NCI-H526 (cell line): Measurements from ENCODE around the gene MEIOB.
A peak's percentile ranks its signal among the peaks of the same experiment; 100 is the strongest.
"Not testable (repeated sequence)": the region's sequence is repeated elsewhere in the genome, so short reads cannot be mapped to it uniquely, and the experiment has no call there.

Source experiments
- DNase-seq, 2 experiments: peaks; one replicate each; lab custom pipeline; 2025; lab: John Stamatoyannopoulos, UW

MEIOB gene

GRCh38 chr16:1815461-1815860 lies 56.5 kb downstream of the MEIOB start:
- DNase-seq = no peak

- peak; percentile 3 to 67 for DNase-seq
Observed at GRCh38 chr16:1812732-1813163, 59.2 kb downstream of the MEIOB start.

GRCh38 chr16:1810536-1810935 lies 61.4 kb downstream of the MEIOB start:
- DNase-seq = no peak

- DNase-seq = no peak
Observed at GRCh38 chr16:1810106-1810505, 61.9 kb downstream of the MEIOB start.

GRCh38 chr16:1809281-1809801 lies 62.6 kb downstream of the MEIOB start:
- DNase-seq = no peak

GRCh38 chr16:1808691-1809090 lies 63.3 kb downstream of the MEIOB start:
- no peak for DNase-seq

GRCh38 chr16:1807626-1808025 lies 64.3 kb downstream of the MEIOB start:
- no peak for DNase-seq

- no peak for DNase-seq
Observed at GRCh38 chr16:1800701-1801100, 71.3 kb downstream of the MEIOB start.

GRCh38 chr16:1799263-1799662 lies 72.7 kb downstream of the MEIOB start:
- DNase-seq = not testable (repeated sequence)

- no peak for DNase-seq
Observed at GRCh38 chr16:1794908-1795666, 76.9 kb downstream of the MEIOB start.

- peak; percentile 6 to 70 for DNase-seq
Observed at GRCh38 chr16:1794221-1794871, 77.6 kb downstream of the MEIOB start.

GRCh38 chr16:1793578-1794220 lies 78.3 kb downstream of the MEIOB start, which contains the start of gene IGFALS:
IGFALS (minus strand) TSS chr16:1793705; CDS start chr16:1793652, 53 bp downstream.
- DNase-seq = no peak

- DNase-seq = no peak
Observed at GRCh38 chr16:1792836-1793577, 79.0 kb downstream of the MEIOB start.

- DNase-seq = no peak
Observed at GRCh38 chr16:1791943-1792812, 79.8 kb downstream of the MEIOB start.

- DNase-seq = no peak
Observed at GRCh38 chr16:1791256-1791942, 80.6 kb downstream of the MEIOB start.

GRCh38 chr16:1790611-1791255 lies 81.2 kb downstream of the MEIOB start:
- DNase-seq = no peak

- no peak for DNase-seq
Observed at GRCh38 chr16:1790261-1790610, 81.7 kb downstream of the MEIOB start.

GRCh38 chr16:1789643-1790045 lies 82.3 kb downstream of the MEIOB start:
- DNase-seq = no peak

- DNase-seq = no peak
Observed at GRCh38 chr16:1788708-1789100, 83.3 kb downstream of the MEIOB start.
